ENCODE results near the gene TLX1. TPM values are rescaled to one million over a fixed set of nuclear protein-coding genes. Genes with fewer than 3 reads are reported as not detected.

The TLX1 gene
- polyA plus RNA-seq, 3 donors: 0.06 to 0.07 TPM; not detected in 1

Other genes starting within 250 kb of the TLX1 start
- 10 to 100 TPM; 29.7 to 32.9 (median 30.9) TPM for gene SLF2, start 218.3 kb upstream of the TLX1 start, polyA plus RNA-seq (ENCODE audit: insufficient read length in 3 of 3)
- 10 to 100 TPM; 41.1 to 48.1 (median 43.6) TPM for gene SEMA4G, start 161.8 kb upstream of the TLX1 start, polyA plus RNA-seq (ENCODE audit: insufficient read length in 3 of 3)
- gene MRPL43, start 143.8 kb upstream of the TLX1 start, polyA plus RNA-seq (ENCODE audit: insufficient read length in 3 of 3): 10 to 100 TPM; 86.9 to 95.2 (median 87.1) TPM
- 10 to 100 TPM; 16.3 to 18.6 (median 18.0) TPM for gene TWNK, start 143.8 kb upstream of the TLX1 start, polyA plus RNA-seq (ENCODE audit: insufficient read length in 3 of 3)
- 10 to 100 TPM; 42.3 to 49.9 (median 47.3) TPM for gene LZTS2, start 131.5 kb upstream of the TLX1 start, polyA plus RNA-seq (ENCODE audit: insufficient read length in 3 of 3)
- 1 to 10 TPM; 1.2 to 1.9 (median 1.8) TPM for gene PDZD7, start 100.2 kb upstream of the TLX1 start, polyA plus RNA-seq (ENCODE audit: insufficient read length in 3 of 3)
- gene SFXN3, start 100.1 kb upstream of the TLX1 start, polyA plus RNA-seq (ENCODE audit: insufficient read length in 3 of 3): 10 to 100 TPM; 20.7 to 22.6 (median 22.3) TPM
- 10 to 100 TPM in 2 of 3 donors, 1 to 10 TPM in 1; 9.5 to 11.0 (median 10.0) TPM for gene KAZALD1, start 69.3 kb upstream of the TLX1 start, polyA plus RNA-seq (ENCODE audit: insufficient read length in 3 of 3)
- not detected for gene LBX1, start 98.2 kb downstream of the TLX1 start, polyA plus RNA-seq (ENCODE audit: insufficient read length in 3 of 3)
- 10 to 100 TPM; 26.8 to 28.3 (median 27.0) TPM for gene BTRC, start 222.9 kb downstream of the TLX1 start, polyA plus RNA-seq (ENCODE audit: insufficient read length in 3 of 3)

Data from right renal cortex interstitium (tissue), 3 donors.